ENCODE results near the gene MAP3K3.
A peak's percentile ranks its signal among the peaks of the same experiment; 100 is the strongest.

The MAP3K3 gene

DNA sequence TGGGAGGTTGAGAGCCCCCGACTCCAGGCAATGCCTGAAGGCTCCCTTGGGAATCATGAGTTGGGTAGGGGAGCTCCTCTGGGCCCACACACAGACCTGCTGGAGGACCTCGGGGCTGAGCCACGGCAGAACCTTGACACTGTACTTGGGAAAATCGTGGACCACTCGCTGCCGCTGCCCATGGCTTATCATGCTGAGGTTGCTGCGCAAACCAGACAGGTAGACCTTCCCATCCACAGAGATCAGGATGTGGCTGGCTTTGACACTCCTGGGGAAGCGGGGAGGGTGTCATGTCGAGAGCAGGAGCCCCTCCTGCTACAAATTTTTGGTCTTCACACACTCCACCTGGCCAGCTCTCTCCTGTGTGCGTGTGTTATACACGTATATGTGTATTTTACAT, 84.9 kb downstream of the MAP3K3 start:
- TF ChIP-seq GATA3 (IDR thresholded peaks at IDR 0.05; ENCODE audit: low read depth, low read length): no peak
- no peak for TF ChIP-seq GATA2 (IDR thresholded peaks at IDR 0.05; ENCODE audit: low read depth, low read length)

DNA sequence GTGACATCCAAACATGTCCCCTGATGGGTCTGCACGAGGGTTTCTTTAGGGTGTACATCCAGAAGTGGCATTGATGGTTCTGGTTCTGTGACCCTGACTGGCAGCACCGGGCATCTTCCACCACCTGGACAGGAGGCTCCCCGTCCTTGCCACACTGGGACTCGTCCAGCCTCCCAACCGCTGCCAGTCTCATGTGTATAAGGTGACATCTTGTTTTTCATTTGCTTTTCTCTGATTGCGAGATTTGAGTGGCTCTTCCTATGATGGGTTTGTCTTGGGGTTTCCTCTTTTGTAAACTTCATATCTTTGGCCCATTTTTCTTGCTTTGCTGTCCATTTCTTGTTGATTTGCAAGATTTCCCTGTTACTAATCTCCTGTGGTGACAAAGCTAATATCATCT, 86.9 kb downstream of the MAP3K3 start:
- no peak for TF ChIP-seq GATA3 (IDR thresholded peaks at IDR 0.05; ENCODE audit: low read depth, low read length)

DNA sequence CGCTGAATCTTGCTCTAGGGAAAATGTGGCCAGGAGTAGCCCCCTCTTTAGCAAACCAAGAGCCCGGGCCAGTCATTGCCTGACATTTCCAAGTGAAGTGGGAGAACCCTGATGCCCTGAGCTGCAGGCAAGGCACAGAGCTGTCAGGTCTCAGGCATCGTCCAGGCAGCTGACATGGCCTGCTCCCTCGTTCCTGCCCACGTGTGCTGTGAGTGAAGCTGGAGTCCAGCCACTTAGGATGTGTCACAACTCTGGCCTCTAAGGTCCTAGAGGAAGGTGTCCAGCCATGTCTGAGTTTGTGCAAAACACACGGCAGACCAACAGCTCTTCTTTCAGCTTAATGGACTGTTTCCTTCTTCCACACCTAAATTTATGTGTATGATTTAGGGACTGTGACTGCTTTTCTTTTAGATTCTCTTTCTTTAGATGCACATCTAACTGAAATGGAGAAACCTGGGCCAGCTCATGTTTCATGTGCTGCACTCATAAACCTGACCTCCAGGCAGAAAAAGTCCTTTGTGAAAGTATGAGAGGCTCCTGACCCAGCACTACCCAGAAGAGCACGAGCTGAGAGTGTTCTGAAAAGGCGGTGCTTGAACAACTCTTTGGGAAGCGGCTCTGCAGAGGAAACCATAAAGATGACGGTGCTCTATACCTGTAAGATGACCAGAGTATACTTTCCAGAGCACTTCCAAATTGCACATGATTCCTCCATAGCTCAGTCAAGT, 92.5 kb downstream of the MAP3K3 start:
- TF ChIP-seq GATA3 (IDR thresholded peaks at IDR 0.05; ENCODE audit: low read depth, low read length): no peak
- TF ChIP-seq GATA2 (IDR thresholded peaks at IDR 0.05; ENCODE audit: low read depth, low read length): no peak

DNA sequence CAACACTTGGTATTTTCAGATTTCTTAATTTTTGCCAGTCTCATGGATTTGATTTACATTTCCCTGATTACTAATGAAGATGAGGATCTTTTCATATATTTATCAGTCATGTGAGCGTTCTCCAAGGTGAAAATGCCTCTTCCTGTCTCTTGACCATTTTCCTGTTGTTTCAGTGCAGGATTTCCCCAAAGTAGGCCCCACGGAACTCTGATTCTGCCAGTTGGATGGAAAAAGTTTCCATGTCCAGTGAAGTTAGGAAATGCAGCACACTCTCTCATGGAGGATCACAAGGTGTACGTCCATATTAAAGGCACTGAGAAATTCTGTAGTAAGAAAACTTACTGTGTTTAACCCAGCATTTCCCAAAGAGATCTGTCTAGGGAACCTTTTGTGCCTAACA, 94.2 kb downstream of the MAP3K3 start:
- no peak for TF ChIP-seq GATA2 (IDR thresholded peaks at IDR 0.05; ENCODE audit: low read depth, low read length)
- TF ChIP-seq GATA3 (IDR thresholded peaks at IDR 0.05; ENCODE audit: low read depth, low read length): no peak

DNA sequence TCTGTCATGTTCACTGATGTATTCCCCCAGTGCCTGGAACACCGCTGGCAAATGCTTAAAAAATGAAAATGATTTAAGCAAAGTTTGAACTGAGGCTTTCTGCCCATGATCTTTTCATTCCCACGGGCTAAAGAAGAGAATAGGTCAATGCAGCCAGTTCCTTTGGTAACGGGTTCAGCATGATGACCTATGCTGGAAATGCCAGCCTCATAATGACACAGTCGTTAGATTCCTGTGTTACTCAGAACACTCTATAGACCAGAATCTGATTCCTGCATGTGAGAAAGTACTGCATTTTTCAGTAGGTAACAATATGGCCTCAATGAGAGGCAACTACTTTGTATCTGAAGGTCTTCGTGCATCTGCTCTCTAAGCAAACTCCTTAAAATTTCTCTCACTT, 96.8 kb downstream of the MAP3K3 start:
- TF ChIP-seq GATA2 (IDR thresholded peaks at IDR 0.05; ENCODE audit: low read depth, low read length) (no peak), GATA3 (IDR thresholded peaks at IDR 0.05; ENCODE audit: low read depth, low read length) (no peak)

DNA sequence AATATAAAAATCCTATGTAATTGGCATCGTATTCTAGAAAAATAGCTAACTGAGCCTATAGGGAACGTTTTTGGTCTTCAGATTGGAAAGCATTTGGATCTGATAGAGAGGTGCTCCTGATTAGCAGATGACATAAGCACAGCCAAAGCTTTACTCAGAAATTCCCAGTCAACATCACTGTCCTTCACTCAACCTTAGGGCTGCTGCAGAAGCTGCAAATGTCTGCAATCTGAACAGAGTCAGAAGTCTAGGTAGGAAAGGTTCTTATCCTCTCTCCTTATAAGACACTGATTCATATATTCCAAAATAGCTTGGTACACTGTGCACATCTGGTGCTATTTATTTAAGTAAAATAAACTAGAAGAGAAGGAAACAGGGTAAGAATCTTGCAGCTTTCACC, 100.2 kb downstream of the MAP3K3 start:
- no peak for TF ChIP-seq GATA3 (IDR thresholded peaks at IDR 0.05; ENCODE audit: low read depth, low read length)
- no peak for TF ChIP-seq GATA2 (IDR thresholded peaks at IDR 0.05; ENCODE audit: low read depth, low read length)

DNA sequence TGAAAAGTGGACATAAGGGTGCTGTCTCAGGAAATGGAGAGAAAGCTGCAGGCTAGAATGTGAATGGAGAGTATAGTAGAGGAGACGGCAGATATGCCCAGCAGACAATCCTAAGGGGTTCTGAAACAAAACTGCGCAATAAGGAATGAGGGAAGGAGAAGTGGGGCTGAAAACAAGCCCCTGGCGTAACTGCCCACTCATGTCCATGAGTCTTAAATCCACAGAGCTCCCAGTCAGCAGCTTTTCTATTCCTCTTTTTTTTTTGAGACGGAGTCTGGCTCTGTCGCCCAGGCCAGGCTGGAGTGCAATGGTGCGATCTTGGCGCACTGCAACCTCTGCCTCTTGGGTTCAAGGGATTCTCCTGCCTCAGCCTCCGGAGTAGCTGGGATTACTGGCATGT, 113.5 kb downstream of the MAP3K3 start:
- TF ChIP-seq GATA3 (IDR thresholded peaks at IDR 0.05; ENCODE audit: low read depth, low read length): no peak

DNA sequence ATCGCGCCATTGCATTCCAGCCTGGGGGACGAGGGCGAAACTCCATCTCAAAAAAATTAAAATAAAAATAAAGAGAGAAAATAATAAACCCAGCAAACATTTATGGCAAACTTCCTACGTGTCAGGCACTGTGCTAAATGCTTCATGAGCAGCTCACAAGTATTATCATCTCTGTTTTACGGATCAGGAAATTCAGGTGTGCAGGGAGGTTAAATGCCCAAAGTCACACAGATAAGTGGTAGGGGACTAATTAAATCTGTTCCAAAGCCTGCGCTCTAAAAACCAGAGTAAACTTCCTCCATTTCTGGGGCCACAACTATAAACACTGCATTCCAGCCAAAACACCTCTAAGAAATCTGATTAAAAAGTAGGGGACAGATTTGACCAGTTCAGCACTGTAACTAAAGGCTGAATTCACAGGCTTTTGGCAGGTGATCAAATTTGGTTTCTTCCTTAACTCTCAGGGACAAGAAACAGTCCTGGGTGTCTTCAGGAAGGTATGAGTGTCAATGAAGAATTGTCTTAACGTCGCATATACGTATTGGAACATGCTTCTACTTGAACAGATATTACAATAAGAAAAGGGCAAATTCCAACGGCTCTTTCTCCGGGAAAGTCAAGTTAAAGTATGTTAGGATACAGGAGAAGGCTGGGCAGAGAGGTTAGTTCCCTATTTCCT, 118.4 kb downstream of the MAP3K3 start:
- no peak for TF ChIP-seq GATA2 (IDR thresholded peaks at IDR 0.05; ENCODE audit: low read depth, low read length)
- no peak for TF ChIP-seq GATA3 (IDR thresholded peaks at IDR 0.05; ENCODE audit: low read depth, low read length)

DNA sequence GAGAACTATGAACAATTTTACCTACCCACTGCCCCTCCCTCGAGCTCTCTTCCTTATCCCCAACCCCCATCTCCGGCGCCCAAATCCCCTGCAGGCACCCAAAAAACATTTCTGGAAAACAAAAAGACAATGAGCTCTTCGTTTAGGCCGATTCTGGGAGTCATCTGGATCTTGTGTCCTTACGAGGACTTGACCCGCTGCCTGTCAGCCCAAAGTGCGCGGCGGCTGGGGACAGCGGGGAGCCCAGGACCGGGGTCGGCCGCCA, 118.9 kb downstream of the MAP3K3 start:
- TF ChIP-seq GATA3 (IDR thresholded peaks at IDR 0.05; ENCODE audit: low read depth, low read length) (no peak), GATA2 (IDR thresholded peaks at IDR 0.05; ENCODE audit: low read depth, low read length) (no peak)

DNA sequence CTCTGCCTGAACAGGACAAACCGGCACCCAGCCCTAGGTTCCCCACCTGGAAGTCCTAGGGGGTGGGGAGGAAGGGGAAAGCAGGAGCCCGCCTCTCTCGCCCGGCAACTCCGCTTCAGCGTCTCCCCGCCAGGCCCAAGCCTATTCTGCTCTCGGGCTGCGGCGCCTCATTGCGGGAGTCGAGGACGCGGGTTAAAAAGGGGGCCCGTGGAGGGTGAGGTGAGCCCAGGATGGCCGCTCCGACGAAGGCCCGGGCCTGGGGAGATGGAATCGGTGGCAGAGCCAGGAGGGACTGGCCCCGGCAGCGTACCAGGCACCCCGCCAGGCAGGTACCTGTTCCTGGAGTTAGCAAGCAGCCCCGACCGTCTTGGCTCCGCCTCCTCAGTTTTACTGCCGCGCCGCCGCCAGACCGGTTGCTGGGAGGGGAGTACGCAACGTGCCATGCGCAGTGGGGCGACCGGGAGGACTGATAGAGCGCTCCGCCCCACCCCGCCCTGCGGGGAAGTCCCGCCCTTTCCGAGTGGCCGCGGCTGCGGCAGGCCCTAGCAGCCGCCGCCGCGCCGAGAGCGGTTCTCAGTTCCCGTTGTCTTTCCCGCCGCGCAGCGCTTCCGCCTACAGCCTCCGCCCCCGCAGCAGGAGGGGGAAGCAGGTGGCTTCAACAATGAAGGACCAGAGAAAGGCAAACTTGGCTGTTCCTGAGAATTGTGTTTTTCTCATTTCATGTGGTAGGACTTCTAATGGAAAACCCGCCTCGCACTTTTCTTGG, 119.4 kb downstream of the MAP3K3 start, which contains the start of gene STRADA:
STRADA (minus strand) TSS at position 392 of the 766 bp plus-strand sequence. CDS start 13,430 bp downstream, outside the sequence.
- peak; percentile 58 for TF ChIP-seq GATA2 (IDR thresholded peaks at IDR 0.05; ENCODE audit: low read depth, low read length)
- TF ChIP-seq GATA3 (IDR thresholded peaks at IDR 0.05; ENCODE audit: low read depth, low read length): no peak

Measured in SH-SY5Y (cell line).